GM06990 (cell line): Measurements from ENCODE around the gene ITGAE.

Source experiments
- DNase-seq: peaks from one replicate; pipeline ENCODE4 v3.0.0-alpha.2; 2011; ENCODE audit not compliant: insufficient read length; ENCODE audit errors: extremely low read depth
- H3K27me3 ChIP-seq: replicated peaks from 2 replicates; pipeline ENCODE4 v1.6.0; 2011; ENCODE audit warnings: low read length; ENCODE audit not compliant: control insufficient read depth, insufficient read depth
- H3K36me3 ChIP-seq: 2 replicates; pipeline ENCODE4 v1.5.1; 2011; ENCODE audit warnings: low read length; ENCODE audit not compliant: control insufficient read depth, insufficient read depth
- H3K4me3 ChIP-seq: replicated peaks from 2 replicates; pipeline ENCODE4 v1.5.1; 2011; ENCODE audit warnings: low read depth, mild to moderate bottlenecking, control low read depth, low read length
- TF ChIP-seq, protein P1 (sequence below): IDR thresholded peaks from 2 replicates; pipeline ENCODE4 v1.5.1; 2011; ENCODE audit warnings: low read length, control low read depth, mild to moderate bottlenecking, inconsistent platforms; ENCODE audit not compliant: insufficient read depth, poor library complexity, severe bottlenecking

Gene ITGAE

DNA sequence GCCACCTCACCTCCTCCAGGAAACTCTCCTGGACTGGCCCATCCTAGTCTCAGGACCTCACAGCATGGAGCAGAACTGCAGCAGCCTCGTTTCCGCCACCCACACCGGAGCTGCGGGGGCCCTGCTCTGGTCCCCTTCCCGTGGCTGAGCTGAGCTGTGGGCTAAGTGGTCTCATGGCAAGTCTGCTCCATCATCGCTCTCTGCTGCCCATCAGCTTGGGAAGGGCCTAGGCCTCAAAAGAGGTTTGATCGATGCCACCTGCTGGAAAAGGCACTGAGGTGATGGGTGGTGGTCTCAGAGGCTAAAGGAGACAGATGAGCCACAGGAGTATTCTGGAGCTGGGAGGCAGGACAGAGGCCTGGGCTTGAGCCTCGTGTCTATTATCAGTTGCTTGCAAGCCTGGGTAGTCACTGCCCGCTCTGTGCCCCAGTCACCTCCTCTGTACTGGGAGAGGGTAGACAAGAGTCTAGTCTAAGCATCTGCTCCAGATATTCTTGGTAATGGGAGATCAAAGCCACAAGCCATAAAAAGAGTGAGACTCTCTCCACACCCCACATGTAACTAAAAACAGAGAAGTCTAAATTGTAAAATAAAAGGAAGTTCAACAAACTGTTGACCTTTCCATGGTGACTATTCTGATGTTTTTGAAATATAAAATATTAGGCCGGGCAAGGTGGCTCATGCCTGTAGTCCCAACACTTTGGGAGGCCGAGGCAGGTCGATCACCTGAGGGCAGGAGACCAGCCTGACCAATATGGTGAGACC, 1.6 kb downstream of the ITGAE start:
- TF ChIP-seq, protein P1, sequence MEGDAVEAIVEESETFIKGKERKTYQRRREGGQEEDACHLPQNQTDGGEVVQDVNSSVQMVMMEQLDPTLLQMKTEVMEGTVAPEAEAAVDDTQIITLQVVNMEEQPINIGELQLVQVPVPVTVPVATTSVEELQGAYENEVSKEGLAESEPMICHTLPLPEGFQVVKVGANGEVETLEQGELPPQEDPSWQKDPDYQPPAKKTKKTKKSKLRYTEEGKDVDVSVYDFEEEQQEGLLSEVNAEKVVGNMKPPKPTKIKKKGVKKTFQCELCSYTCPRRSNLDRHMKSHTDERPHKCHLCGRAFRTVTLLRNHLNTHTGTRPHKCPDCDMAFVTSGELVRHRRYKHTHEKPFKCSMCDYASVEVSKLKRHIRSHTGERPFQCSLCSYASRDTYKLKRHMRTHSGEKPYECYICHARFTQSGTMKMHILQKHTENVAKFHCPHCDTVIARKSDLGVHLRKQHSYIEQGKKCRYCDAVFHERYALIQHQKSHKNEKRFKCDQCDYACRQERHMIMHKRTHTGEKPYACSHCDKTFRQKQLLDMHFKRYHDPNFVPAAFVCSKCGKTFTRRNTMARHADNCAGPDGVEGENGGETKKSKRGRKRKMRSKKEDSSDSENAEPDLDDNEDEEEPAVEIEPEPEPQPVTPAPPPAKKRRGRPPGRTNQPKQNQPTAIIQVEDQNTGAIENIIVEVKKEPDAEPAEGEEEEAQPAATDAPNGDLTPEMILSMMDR, result no peak
- DNase-seq, result no peak
- Histone ChIP-seq H3K27me3 (no peaks in the 10 kb centered on the region), H3K4me3 (no peak overlapping the region), H3K36me3 (peaks cover 2% of the 10 kb centered on the region; the same call in 1 of the 2 replicates)

DNA sequence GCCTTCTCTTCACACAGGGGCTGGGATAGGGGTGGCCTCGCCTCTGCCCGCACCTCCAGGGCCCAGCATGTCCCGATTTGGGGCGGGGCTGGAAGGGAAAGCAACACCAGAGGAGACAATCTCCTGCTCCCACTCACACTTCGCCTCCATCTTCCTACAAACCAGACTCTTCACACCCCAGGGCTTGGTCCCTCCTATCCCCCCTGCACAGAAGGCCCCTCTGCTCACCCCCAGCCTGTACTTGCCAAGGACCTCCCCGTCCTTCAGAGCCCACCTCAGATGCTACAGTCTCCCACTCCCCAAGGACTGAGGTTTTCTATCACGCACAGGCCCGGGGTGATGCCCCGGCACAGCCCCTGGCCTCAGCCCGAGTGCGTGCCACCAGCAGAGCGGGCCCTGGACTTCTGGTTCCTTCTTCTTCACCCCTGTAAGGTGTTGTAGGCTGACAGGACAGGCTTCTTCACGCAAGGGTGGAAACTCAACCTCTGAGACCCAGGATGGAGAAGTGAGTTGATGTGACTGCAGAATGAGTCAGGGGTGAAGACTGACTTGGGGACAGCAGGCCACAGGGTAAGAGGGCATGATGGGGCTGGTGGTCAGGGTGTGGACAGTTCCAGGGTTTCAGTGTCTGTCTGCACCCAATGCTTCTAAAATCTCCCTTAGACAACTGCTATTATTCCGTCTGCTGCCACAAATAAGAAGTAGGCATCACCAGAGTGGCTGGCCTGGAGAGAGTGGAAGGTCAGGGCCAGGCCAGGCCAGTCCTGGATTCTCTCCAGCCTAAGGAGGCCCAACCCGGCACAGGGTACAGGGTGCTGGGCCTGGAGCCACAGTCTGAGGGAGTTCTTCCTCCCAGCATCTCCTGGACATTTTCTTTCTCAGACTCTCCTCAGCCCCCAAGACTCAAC, 2.5 kb downstream of the ITGAE start:
- TF ChIP-seq, protein P1, result no peak
- Histone ChIP-seq H3K27me3 (no peaks in the 10 kb centered on the region), H3K36me3 (peaks cover 2% of the 10 kb centered on the region; the same call in 1 of the 2 replicates), H3K4me3 (no peak overlapping the region)
- no peak for DNase-seq

DNA sequence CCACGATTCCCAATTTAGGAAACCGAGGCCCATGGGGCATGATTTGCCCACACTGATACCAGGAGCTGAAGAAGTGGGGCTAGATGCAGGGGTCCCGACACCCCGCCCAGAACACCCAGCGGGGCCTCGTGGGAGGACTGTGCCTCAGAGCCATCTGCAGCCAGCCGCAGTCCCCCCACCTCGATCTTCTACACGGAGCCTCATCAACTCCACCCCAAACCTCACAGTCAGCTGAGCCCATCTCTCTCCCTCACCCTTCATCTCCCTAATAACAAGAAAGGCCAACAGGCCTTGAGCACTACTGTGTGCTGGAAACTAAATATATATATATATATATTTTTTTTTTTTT, 4.2 kb downstream of the ITGAE start:
- Histone ChIP-seq H3K36me3 (peaks cover 2% of the 10 kb centered on the region; the same call in 1 of the 2 replicates), H3K4me3 (no peak overlapping the region), H3K27me3 (no peaks in the 10 kb centered on the region)
- DNase-seq, result no peak
- TF ChIP-seq, protein P1, result no peak

DNA sequence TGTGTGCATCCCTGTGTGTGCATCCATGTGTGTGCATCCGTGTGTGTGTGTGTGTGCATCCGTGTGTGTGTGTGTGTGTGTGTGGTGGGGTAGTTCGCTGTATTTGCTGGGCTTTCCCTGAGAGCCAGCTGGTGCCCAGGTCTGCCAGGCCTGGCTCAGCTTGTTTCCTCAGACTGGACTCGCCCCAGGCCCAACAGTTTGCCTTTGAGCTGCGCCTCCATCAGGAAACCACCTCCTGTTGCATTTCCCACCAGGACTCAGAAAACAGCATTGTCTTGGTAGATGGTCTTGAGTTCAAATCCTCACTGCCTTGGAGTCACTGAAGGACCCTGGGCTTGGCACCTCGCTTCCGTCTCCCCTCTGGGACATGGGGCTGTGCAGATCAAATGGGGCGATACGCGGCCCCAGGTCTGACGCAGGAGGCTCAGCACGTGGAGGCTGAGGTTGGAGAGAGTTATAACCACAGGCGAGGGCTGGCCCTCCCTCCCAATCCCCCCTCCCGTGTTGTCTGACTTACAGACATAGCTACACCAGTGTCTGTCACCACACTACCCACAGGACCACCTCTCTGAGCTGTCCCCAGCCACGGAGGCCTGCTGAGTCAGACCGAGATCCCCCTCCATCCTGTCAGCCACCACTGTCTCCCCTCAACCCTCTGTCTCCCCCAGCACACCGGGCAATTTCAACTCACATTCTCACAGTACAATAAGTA, 4.7 kb downstream of the ITGAE start:
- H3K4me3 ChIP-seq, result no peak overlapping the region
- peak; percentile 89 for DNase-seq
- H3K27me3 ChIP-seq, result no peaks in the 10 kb centered on the region
- H3K36me3 ChIP-seq, result peaks cover under 1% of the 10 kb centered on the region; the same call in 1 of the 2 replicates
- TF ChIP-seq, protein P1, result peak; percentile 3

GRCh38 chr17:3795390-3796102, 5.4 kb downstream of the ITGAE start:
- DNase-seq, result peak; percentile 45
- no peak overlapping the region for H3K4me3 ChIP-seq
- no peaks in the 10 kb centered on the region for H3K36me3 ChIP-seq
- H3K27me3 ChIP-seq, result no peaks in the 10 kb centered on the region
- TF ChIP-seq, protein P1, result no peak
